HEK293 (cell line): Measurements from ENCODE around the gene ZNF365.

ENCODE experiments used
- CTCF ChIA-PET: fragments of 350-600 bp; formaldehyde crosslinking; extraction: SDS; loops from one replicate; lab custom pipeline; 2021; ENCODE audit warnings: antibody characterized with exemption; lab: Yijun Ruan, JAX
- POLR2A ChIA-PET: fragments of 300-600 bp; formaldehyde crosslinking; extraction: SDS; loops from one replicate; lab custom pipeline; 2020; ENCODE audit warnings: antibody characterized with exemption, inconsistent platforms; lab: Yijun Ruan, JAX
- H3K27ac ChIP-seq: fragments of 200-500 bp; sonication (Bioruptor generic); 2 replicates; pipeline ENCODE4 v1.5.1; 2014; ENCODE audit warnings: low read depth, low read length, control low read depth, inconsistent platforms; ENCODE audit errors: extremely low read depth
- H3K36me3 ChIP-seq, 2 experiments: fragments of 200-500 bp in 1 of 2; sonication (Bioruptor generic) in 1 of 2; 1 replicate in 1 of 2; 2 replicates in 1 of 2; pipeline ENCODE4 v1.5.1; 2014 to 2017; ENCODE audit warnings: inconsistent platforms in 2 of 2, low read length in 2 of 2; ENCODE audit not compliant: control insufficient read depth in 2 of 2, insufficient read depth in 1 of 2
- H3K4me1 ChIP-seq: fragments of 200-500 bp; sonication (Bioruptor generic); 2 replicates; pipeline ENCODE4 v1.5.1; 2014; ENCODE audit warnings: mild to moderate bottlenecking, low read length, inconsistent platforms; ENCODE audit not compliant: control insufficient read depth, insufficient read depth
- H3K4me3 ChIP-seq: 2 replicates; pipeline ENCODE4 v1.5.1; 2011; ENCODE audit warnings: low read depth, mild to moderate bottlenecking, control low read depth, low read length, moderate library complexity
- H3K9me3 ChIP-seq: fragments of 200-500 bp; sonication (Bioruptor generic); 2 replicates; pipeline ENCODE4 v1.5.1; 2014; ENCODE audit warnings: low read depth, low read length, inconsistent platforms; ENCODE audit not compliant: control insufficient read depth, insufficient read depth
- KLF16 ChIP-seq: fragments of 450-650 bp; formaldehyde crosslinking; IDR thresholded peaks from 2 replicates; pipeline ENCODE4 v1.5.1; 2017; ENCODE audit warnings: missing biosample characterization, missing genetic modification characterization
- TCF7L2 ChIP-seq: IDR thresholded peaks from 2 replicates; pipeline ENCODE4 v1.6.1; 2011; ENCODE audit warnings: low read depth, mild to moderate bottlenecking, inconsistent platforms, low read length, moderate library complexity, borderline replicate concordance
- TRIM28 ChIP-seq: IDR thresholded peaks from 2 replicates; pipeline ENCODE4 v1.6.1; 2011; ENCODE audit warnings: low read length, control low read depth, borderline replicate concordance
- ZBTB17 ChIP-seq: fragments of 450-650 bp; formaldehyde crosslinking; IDR thresholded peaks from 2 replicates; pipeline ENCODE4 v1.5.1; 2016; ENCODE audit warnings: missing biosample characterization, missing genetic modification characterization
- ZNF121 ChIP-seq: fragments of 450-650 bp; formaldehyde crosslinking; IDR thresholded peaks from 2 replicates; pipeline ENCODE4 v1.5.1; 2016; ENCODE audit warnings: missing biosample characterization, missing genetic modification characterization
- ZNF426 ChIP-seq: fragments of 450-650 bp; formaldehyde crosslinking; IDR thresholded peaks from 2 replicates; pipeline ENCODE4 v1.5.1; 2017; ENCODE audit warnings: missing biosample characterization, missing genetic modification characterization, mild to moderate bottlenecking, inconsistent platforms, moderate library complexity
- ZNF629 ChIP-seq: fragments of 450-650 bp; formaldehyde crosslinking; IDR thresholded peaks from 2 replicates; pipeline ENCODE4 v1.5.1; 2017; ENCODE audit warnings: missing biosample characterization, missing genetic modification characterization
- ZNF664 ChIP-seq: fragments of 450-650 bp; formaldehyde crosslinking; IDR thresholded peaks from 2 replicates; pipeline ENCODE4 v1.5.1; 2016; ENCODE audit warnings: missing biosample characterization, missing genetic modification characterization
- ZNF76 ChIP-seq: fragments of 450-650 bp; formaldehyde crosslinking; IDR thresholded peaks from 2 replicates; pipeline ENCODE4; 2016; ENCODE audit warnings: low read depth, missing biosample characterization, missing genetic modification characterization, borderline replicate concordance
- ZNF843 ChIP-seq: fragments of 450-650 bp; formaldehyde crosslinking; IDR thresholded peaks from 2 replicates; pipeline ENCODE4 v1.5.1; 2016; ENCODE audit warnings: missing biosample characterization, missing genetic modification characterization
- ZSCAN30 ChIP-seq: fragments of 450-650 bp; IDR thresholded peaks from 2 replicates; pipeline ENCODE4 v1.5.1; 2018; ENCODE audit warnings: missing biosample characterization, mild to moderate bottlenecking, missing genetic modification characterization, moderate library complexity
- TF ChIP-seq, protein P1 (sequence below): fragments of 450-650 bp; IDR thresholded peaks from 2 replicates; pipeline ENCODE4 v1.5.1; 2018; ENCODE audit warnings: missing biosample characterization, missing genetic modification characterization
- TF ChIP-seq, protein P2 (sequence below): fragments of 450-650 bp; formaldehyde crosslinking; IDR thresholded peaks from 2 replicates; pipeline ENCODE4 v1.5.1; 2016; ENCODE audit warnings: missing biosample characterization, missing genetic modification characterization, low read depth
- TF ChIP-seq, protein P3 (sequence below): fragments of 450-650 bp; formaldehyde crosslinking; IDR thresholded peaks from 2 replicates; pipeline ENCODE4 v1.5.1; 2016; ENCODE audit warnings: missing biosample characterization, missing genetic modification characterization
- TF ChIP-seq, protein P4 (sequence below): fragments of 450-650 bp; formaldehyde crosslinking; IDR thresholded peaks from 2 replicates; pipeline ENCODE4 v1.5.1; 2016; ENCODE audit warnings: missing biosample characterization, missing genetic modification characterization
- TF ChIP-seq, protein P5 (sequence below): fragments of 450-650 bp; formaldehyde crosslinking; IDR thresholded peaks from 2 replicates; pipeline ENCODE4 v1.5.1; 2017; ENCODE audit warnings: missing biosample characterization, missing genetic modification characterization
- TF ChIP-seq, protein P6 (sequence below): IDR thresholded peaks from 2 replicates; pipeline ENCODE4 v1.6.1; 2011; ENCODE audit warnings: mild to moderate bottlenecking, low read depth, low read length, borderline replicate concordance

The ZNF365 gene

DNA sequence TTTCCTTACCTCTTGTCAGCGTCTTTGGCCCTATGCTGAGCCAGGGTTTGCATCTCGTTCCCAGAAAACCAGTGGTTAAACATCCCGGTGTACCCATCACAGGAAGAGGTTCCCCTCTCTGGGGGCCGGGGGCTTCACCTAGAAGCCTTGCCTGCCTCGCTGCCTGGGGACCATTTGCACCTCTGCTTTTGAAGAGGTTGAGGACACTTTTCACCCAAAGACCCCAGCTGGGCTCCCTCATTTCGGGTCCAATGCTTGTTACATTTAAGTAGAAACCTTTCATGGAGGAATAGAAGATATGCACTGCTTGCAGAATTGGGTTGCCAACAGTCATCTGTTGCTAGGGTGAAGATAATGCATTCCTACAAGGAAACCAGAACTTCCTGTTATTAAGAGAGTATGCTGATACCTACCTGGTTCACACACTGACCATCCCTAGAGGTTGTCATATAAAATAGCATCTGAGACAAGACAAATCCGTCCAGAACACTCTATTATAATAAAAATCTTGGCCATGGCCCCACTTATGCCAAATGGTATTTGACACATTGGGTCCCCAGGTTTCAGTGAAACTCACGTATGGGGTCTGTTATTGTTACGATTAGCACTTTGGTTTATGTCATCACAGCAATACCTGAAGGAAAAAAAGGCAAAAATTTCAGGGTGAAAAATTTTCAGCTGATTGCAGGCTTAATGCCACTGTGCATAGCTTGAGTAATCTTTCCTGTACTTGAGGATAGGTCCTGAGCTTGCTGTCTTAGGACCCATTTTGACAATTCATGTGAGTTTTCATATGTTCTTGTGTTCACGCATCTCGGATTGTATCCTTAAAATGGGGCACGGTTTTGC, 917 bp downstream of the ZNF365 start (continued):
- TF ChIP-seq, protein P1, sequence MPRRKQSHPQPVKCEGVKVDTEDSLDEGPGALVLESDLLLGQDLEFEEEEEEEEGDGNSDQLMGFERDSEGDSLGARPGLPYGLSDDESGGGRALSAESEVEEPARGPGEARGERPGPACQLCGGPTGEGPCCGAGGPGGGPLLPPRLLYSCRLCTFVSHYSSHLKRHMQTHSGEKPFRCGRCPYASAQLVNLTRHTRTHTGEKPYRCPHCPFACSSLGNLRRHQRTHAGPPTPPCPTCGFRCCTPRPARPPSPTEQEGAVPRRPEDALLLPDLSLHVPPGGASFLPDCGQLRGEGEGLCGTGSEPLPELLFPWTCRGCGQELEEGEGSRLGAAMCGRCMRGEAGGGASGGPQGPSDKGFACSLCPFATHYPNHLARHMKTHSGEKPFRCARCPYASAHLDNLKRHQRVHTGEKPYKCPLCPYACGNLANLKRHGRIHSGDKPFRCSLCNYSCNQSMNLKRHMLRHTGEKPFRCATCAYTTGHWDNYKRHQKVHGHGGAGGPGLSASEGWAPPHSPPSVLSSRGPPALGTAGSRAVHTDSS (tag by site-specific recombination), result no peak
- TF ChIP-seq ZNF664 (tag by site-specific recombination), result no peak

DNA sequence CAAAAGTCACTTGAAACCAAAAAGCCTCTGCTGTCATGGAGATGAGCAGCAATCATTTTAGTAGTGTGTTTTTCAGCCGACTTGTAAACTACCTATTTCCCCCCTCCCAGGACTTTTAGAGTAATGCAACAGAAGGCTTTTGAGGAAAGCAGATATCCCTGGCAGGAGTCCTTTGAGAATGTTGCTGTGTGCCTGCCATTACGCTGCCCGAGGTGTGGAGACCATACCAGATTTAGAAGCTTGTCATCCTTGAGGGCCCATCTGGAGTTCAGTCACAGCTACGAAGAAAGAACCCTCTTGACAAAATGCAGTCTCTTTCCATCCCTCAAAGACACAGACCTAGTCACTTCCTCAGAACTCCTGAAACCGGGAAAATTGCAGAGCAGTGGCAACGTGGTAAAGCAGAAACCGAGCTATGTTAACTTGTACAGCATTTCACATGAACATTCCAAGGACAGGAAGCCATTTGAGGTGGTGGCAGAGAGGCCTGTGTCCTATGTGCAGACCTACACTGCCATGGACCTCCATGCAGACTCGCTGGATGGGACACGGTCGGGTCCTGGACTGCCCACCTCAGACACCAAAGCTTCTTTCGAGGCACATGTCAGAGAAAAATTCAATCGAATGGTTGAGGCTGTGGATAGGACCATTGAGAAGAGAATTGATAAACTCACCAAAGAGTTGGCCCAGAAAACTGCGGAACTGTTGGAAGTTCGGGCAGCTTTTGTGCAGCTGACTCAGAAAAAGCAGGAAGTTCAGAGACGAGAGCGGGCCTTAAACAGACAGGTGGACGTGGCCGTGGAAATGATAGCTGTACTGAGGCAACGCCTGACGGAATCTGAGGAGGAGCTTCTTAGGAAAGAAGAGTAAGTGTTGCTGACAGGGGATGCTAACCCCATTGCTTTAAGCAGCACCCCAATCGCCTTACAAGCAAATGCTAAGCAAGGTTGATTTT, 2.2 kb downstream of the ZNF365 start:
- no peak overlapping the region for H3K4me3 ChIP-seq
- no peaks in the 10 kb centered on the region for H3K9me3 ChIP-seq
- POLR2A ChIA-PET, result interaction anchor here (0.6 kb wide), 1 partner anchor 124 kb away, joined by 3 read pairs; no protein-coding TSS in a partner anchor
- CTCF ChIA-PET, result interaction anchor here (0.6 to 1.1 kb wide), 3 partner anchors 14 to 509 kb away, joined by 3 to 4 read pairs (median 4); no protein-coding TSS in a partner anchor
- H3K27ac ChIP-seq, result no peak overlapping the region
- peaks cover 10% of the 10 kb centered on the region for H3K4me1 ChIP-seq
- H3K36me3 ChIP-seq, result no peaks in the 10 kb centered on the region
- TF ChIP-seq, protein P2, sequence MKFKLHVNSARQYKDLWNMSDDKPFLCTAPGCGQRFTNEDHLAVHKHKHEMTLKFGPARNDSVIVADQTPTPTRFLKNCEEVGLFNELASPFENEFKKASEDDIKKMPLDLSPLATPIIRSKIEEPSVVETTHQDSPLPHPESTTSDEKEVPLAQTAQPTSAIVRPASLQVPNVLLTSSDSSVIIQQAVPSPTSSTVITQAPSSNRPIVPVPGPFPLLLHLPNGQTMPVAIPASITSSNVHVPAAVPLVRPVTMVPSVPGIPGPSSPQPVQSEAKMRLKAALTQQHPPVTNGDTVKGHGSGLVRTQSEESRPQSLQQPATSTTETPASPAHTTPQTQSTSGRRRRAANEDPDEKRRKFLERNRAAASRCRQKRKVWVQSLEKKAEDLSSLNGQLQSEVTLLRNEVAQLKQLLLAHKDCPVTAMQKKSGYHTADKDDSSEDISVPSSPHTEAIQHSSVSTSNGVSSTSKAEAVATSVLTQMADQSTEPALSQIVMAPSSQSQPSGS, result no peak
- TF ChIP-seq, protein P3, sequence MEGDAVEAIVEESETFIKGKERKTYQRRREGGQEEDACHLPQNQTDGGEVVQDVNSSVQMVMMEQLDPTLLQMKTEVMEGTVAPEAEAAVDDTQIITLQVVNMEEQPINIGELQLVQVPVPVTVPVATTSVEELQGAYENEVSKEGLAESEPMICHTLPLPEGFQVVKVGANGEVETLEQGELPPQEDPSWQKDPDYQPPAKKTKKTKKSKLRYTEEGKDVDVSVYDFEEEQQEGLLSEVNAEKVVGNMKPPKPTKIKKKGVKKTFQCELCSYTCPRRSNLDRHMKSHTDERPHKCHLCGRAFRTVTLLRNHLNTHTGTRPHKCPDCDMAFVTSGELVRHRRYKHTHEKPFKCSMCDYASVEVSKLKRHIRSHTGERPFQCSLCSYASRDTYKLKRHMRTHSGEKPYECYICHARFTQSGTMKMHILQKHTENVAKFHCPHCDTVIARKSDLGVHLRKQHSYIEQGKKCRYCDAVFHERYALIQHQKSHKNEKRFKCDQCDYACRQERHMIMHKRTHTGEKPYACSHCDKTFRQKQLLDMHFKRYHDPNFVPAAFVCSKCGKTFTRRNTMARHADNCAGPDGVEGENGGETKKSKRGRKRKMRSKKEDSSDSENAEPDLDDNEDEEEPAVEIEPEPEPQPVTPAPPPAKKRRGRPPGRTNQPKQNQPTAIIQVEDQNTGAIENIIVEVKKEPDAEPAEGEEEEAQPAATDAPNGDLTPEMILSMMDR (tag by site-specific recombination), result no peak
- no peak for TF ChIP-seq ZNF629 (tag by site-specific recombination)
- no peak for TF ChIP-seq TRIM28
- no peak for TF ChIP-seq ZNF76 (tag by site-specific recombination)
- TF ChIP-seq ZSCAN30 (tag by site-specific recombination), result no peak
- TF ChIP-seq, protein P4, sequence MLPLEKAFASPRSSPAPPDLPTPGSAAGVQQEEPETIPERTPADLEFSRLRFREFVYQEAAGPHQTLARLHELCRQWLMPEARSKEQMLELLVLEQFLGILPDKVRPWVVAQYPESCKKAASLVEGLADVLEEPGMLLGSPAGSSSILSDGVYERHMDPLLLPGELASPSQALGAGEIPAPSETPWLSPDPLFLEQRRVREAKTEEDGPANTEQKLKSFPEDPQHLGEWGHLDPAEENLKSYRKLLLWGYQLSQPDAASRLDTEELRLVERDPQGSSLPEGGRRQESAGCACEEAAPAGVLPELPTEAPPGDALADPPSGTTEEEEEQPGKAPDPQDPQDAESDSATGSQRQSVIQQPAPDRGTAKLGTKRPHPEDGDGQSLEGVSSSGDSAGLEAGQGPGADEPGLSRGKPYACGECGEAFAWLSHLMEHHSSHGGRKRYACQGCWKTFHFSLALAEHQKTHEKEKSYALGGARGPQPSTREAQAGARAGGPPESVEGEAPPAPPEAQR (tag by site-specific recombination), result no peak
- TF ChIP-seq ZNF843 (tag by site-specific recombination), result no peak
- TF ChIP-seq, protein P5, sequence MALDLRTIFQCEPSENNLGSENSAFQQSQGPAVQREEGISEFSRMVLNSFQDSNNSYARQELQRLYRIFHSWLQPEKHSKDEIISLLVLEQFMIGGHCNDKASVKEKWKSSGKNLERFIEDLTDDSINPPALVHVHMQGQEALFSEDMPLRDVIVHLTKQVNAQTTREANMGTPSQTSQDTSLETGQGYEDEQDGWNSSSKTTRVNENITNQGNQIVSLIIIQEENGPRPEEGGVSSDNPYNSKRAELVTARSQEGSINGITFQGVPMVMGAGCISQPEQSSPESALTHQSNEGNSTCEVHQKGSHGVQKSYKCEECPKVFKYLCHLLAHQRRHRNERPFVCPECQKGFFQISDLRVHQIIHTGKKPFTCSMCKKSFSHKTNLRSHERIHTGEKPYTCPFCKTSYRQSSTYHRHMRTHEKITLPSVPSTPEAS (tag by site-specific recombination), result no peak
- TF ChIP-seq ZNF121 (tag by site-specific recombination), result no peak
- no peak for TF ChIP-seq TCF7L2
- no peak for TF ChIP-seq KLF16
- TF ChIP-seq ZNF426 (tag by site-specific recombination), result no peak
- no peak for TF ChIP-seq ZBTB17
- TF ChIP-seq, protein P6, sequence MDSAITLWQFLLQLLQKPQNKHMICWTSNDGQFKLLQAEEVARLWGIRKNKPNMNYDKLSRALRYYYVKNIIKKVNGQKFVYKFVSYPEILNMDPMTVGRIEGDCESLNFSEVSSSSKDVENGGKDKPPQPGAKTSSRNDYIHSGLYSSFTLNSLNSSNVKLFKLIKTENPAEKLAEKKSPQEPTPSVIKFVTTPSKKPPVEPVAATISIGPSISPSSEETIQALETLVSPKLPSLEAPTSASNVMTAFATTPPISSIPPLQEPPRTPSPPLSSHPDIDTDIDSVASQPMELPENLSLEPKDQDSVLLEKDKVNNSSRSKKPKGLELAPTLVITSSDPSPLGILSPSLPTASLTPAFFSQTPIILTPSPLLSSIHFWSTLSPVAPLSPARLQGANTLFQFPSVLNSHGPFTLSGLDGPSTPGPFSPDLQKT, result no peak
- TF ChIP-seq, all 188 proteins: peak for 0
